HUES48 (cell line): ENCODE data around the gene SUSD6.
"Not testable (repeated sequence)": the region's sequence is repeated elsewhere in the genome, so short reads cannot be mapped to it uniquely, and the experiment has no call there.

Source experiments
- H3K27ac ChIP-seq: one replicate; pipeline ENCODE4 v1.7.0; 2013; ENCODE audit warnings: low read depth, low read length, inconsistent platforms
- H3K27me3 ChIP-seq: 2 replicates; pipeline ENCODE4 v1.6.1; 2013; ENCODE audit warnings: mild to moderate bottlenecking, low read length; ENCODE audit not compliant: control insufficient read depth, insufficient read depth
- H3K36me3 ChIP-seq: 2 replicates; pipeline ENCODE4 v1.6.1; 2013; ENCODE audit warnings: low read length; ENCODE audit not compliant: control insufficient read depth, insufficient read depth
- H3K4me1 ChIP-seq: 2 replicates; pipeline ENCODE4 v1.6.1; 2013; ENCODE audit warnings: mild to moderate bottlenecking, low read length; ENCODE audit not compliant: control insufficient read depth, insufficient read depth
- H3K4me3 ChIP-seq: 2 replicates; pipeline ENCODE4 v1.5.1; 2013; ENCODE audit warnings: mild to moderate bottlenecking, low read depth, low read length
- H3K9ac ChIP-seq: 2 replicates; pipeline ENCODE4 v1.6.1; 2013; ENCODE audit warnings: mild to moderate bottlenecking, low read depth, low read length, moderate library complexity
- H3K9me3 ChIP-seq: 2 replicates; pipeline ENCODE4 v1.6.1; 2013; ENCODE audit warnings: low read length; ENCODE audit not compliant: control insufficient read depth, insufficient read depth

SUSD6 gene

DNA sequence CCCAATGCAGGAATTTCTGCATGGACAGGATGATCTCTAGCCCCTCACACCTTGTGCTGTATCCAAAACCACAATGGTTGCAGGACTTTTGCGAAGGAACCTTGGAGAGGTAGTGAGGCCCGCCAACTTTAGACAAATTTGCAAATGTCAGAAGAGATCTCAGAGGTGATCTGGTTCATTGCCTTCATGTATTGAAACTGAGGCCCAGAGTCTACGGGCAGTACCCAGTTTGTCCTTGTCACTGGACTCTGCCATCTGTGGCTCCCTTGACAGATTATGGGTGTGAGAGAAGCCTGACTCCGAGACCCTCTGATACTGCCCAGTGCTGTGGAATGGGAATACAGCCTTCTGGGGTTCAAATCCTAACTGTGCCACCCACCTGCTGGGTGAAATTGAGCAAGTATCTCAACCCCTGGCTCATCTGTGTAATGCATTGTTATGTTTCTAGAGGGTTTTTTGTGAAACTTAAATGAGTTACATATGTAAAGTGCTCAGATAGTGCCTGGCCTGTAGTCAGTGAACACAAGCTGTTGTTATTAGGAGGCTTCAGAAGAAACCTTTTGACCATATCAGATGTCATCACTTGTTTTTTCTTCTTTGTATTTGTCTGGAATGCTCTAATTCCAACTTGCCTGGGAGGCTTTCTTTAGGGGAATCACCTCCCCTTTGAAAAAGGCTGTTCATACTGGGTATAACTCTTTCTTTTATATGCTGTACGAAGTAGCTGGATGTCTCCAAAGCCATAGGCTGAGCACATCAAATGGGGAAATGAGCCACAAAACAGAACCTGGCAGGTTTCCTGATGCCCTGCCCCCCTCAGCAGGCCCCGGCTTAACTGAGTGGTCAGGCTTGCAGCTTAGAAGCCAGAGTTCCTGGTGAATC is 84.2 kb downstream of the SUSD6 start:
- peaks cover 29% of the 10 kb centered on the region for H3K4me1 ChIP-seq
- no peaks in the 10 kb centered on the region for H3K36me3 ChIP-seq
- peak overlapping the region; percentile 51 for H3K27ac ChIP-seq
- no peak overlapping the region for H3K4me3 ChIP-seq
- no peak overlapping the region for H3K9ac ChIP-seq
- no peaks in the 10 kb centered on the region for H3K27me3 ChIP-seq
- H3K9me3 ChIP-seq, result no peaks in the 10 kb centered on the region

DNA sequence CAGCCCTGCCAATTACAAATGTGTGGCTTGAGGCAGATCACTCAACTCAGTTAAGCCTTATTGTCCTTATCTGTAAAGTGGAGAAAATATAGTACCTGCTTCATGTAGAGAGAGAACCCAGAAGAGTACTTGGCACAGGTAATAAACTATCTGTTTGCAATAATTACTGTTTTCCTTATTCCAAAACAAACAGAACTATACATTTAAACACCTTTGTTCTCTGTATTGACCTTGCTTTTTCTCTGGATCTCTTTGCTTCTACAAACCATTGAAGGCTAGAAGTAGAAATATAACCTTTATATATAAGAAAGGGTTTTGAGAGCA is 84.8 kb downstream of the SUSD6 start:
- H3K9me3 ChIP-seq, result no peaks in the 10 kb centered on the region
- H3K27ac ChIP-seq, result peak overlapping the region; percentile 51
- peaks cover 34% of the 10 kb centered on the region for H3K4me1 ChIP-seq
- H3K36me3 ChIP-seq, result no peaks in the 10 kb centered on the region
- H3K4me3 ChIP-seq, result no peak overlapping the region
- H3K27me3 ChIP-seq, result no peaks in the 10 kb centered on the region
- no peak overlapping the region; the same call in 1 of the 2 replicates for H3K9ac ChIP-seq

DNA sequence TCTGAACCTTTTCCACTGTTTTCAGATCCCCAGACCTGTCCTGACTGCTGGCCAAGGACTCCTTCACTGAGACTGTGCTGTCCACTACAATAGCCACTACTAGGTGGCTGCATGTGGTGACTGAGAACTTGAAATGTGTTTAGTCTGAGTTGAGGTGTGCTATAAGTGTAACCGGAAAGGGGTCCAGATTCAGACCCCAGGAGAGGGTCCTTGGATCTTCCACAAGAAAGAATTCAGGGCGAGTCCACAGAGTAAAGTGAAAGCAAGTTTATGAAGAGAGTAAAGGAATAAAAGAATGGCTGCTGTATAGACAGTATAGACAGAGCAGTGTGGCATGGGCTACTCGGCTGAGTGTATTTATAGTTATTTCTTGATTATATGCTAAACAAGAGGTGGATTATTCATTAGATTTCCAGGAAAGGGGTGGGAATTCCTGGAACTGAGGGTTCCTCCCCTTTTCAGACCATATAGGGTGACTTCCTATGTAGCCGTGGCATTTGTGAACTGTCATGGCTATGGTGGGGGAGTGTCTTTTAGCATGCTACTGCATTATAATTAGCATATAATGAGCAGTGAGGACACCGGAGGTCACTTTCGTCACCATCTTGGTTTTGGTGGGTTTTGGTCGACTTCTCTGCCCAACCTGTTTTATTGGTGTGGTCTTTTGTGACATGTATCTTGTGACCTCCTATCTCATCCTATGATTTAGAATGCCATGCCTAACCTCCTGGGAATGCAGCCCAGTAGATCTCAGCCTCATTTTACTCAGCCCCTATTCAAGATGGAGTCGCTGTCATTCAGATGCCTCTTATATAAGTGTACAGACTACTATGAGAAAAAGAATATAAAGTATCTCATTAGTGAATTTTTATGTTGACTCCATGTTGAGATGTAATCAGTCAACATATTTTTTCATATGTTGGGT is 85.5 kb downstream of the SUSD6 start:
- Histone ChIP-seq H3K36me3 (no peaks in the 10 kb centered on the region), H3K4me1 (peaks cover 38% of the 10 kb centered on the region), H3K9ac (no peak overlapping the region; the same call in 1 of the 2 replicates), H3K27me3 (no peaks in the 10 kb centered on the region), H3K27ac (peak overlapping the region; percentile 51), H3K4me3 (no peak overlapping the region), H3K9me3 (no peaks in the 10 kb centered on the region)

DNA sequence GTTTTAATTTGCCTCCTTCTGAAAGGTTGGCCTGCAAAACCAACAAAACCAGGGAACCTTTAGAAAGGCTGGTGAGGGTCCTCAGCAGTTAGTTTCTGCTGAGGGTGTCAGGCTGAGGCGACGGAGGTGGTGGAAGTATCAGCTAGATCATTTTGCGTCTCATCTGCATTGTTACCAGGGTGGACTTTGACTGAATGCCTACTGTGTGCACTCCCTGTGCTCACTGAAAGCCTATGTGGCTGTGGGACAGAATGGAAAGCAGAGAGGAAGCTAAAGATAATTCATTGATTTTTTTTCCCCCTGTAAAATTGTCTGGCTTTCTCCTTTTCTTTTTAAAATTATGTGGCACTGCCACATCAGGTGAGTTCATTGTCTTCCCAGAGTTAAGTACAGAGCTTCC is 87.2 kb downstream of the SUSD6 start:
- Histone ChIP-seq H3K36me3 (no peaks in the 10 kb centered on the region), H3K27ac (peak overlapping the region; percentile 54), H3K4me3 (no peak overlapping the region), H3K27me3 (no peaks in the 10 kb centered on the region), H3K9ac (no peak overlapping the region), H3K4me1 (peaks cover 38% of the 10 kb centered on the region), H3K9me3 (no peaks in the 10 kb centered on the region)

DNA sequence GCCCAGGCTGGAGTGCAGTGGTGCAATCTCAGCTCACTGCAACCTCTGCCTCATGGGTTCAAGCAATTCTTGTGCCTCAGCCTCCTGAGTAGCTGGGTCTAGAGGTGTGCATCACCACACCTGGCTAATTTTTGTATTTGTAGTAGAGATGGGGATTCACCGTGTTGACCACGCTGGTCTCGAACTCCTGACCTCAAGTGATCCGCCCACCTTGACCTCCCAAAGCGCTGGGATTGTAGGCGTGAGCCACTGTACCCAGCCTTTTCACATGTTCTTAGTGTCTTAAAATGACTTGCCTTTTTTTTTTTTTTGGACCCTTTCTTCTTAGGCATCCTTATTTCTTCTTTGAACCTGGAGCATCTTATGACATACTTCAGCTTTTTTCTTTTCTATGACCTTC is 87.8 kb downstream of the SUSD6 start:
- H3K36me3 ChIP-seq, H3K9ac ChIP-seq, H3K4me3 ChIP-seq, H3K9me3 ChIP-seq, H3K27me3 ChIP-seq, H3K27ac ChIP-seq: not testable (repeated sequence)
- peaks cover 38% of the 10 kb centered on the region for H3K4me1 ChIP-seq

DNA sequence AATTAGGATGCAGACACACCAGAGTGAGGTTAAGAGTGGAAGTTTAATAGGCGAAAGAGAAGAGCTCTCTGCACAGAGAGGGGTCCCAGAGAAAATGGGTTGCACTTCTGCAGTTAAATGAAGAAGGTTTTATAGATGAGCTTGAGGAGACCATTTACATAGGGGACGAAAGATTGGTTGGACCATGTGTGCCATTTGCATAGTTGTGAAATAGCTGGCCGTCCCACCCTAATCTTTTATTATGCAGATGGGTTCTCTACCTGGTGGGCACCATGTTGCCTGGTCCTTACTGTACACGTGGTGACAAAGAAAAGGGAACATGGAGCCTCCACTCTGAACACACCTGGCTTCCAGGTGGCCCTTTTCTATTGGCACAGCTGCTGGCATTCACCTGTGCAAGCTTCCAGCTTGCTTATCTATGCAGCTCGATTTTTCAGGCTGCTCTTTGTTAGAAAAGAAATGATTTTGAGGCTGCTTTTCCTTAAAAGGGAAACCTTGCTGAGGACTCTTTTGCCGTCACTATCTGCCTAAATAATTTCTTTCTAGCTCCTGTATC is 88.4 kb downstream of the SUSD6 start:
- Histone ChIP-seq H3K27me3 (no peaks in the 10 kb centered on the region), H3K4me3 (no peak overlapping the region), H3K9me3 (no peaks in the 10 kb centered on the region), H3K36me3 (no peaks in the 10 kb centered on the region), H3K27ac (no peak overlapping the region), H3K4me1 (peaks cover 34% of the 10 kb centered on the region), H3K9ac (no peak overlapping the region)

DNA sequence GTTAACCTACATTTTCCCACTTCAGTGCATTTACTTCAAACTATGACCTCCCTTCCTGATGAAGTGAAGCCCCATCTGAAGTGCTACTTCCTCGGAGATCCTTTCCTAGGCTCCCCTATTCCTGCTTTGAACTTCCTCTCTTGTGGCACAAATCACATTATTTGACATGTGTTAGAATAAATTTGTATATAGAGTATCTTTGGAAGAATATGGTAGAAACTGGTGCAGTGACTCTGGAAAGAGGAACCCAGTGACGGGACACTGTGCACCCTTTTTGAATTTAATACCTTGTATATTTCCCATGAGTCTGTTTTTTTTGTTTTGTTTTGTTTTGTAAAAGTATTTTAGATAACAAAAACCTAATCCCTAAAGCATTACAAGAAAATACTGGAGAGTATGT is 89.2 kb downstream of the SUSD6 start:
- no peaks in the 10 kb centered on the region for H3K27me3 ChIP-seq
- no peak overlapping the region for H3K4me3 ChIP-seq
- H3K27ac ChIP-seq, result no peak overlapping the region
- no peaks in the 10 kb centered on the region for H3K36me3 ChIP-seq
- no peak overlapping the region for H3K9ac ChIP-seq
- H3K9me3 ChIP-seq, result no peaks in the 10 kb centered on the region
- peaks cover 30% of the 10 kb centered on the region for H3K4me1 ChIP-seq

DNA sequence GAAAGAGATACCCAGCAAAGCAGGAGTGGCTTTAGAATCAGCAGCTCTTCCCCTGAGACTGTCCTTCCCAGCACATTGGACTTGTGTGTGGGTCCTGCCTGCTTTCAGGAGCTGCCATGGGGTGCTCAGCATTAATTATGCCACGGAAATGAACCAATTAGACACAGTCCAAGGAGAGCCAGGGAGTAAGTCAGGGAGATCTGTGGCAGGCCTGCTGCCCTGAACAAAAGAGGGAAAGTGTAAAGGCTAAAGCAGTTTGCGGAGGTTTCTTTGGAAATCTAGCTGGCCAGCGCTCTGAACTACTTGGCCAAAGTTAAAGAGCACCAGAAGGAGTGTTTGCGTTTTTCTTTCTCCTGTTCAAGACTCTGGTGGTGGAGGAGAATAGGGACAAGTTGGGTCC is 89.9 kb downstream of the SUSD6 start:
- H3K9ac ChIP-seq, result no peak overlapping the region
- H3K4me1 ChIP-seq, result peaks cover 23% of the 10 kb centered on the region

DNA sequence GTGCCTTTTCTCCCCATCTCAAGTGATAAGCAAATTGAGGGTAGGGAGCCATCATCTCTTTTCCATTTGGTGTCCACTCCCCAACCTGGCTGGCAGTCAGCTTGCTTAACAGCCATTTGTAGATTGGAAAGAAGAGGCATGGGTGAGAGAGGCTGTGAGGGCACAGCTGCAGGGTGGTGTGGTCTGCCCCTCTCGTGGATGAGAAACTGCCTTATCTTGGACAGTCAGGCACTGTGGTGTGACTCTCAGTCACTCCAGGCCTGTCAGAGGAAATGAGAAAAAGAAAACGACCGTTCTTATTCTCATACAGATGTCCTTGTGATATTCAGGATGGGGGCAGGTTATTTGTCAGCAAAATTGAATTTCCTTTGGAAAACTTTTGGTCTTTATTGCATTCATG is 90.5 kb downstream of the SUSD6 start:
- H3K4me1 ChIP-seq, result peaks cover 18% of the 10 kb centered on the region
- no peak overlapping the region for H3K4me3 ChIP-seq
- no peaks in the 10 kb centered on the region for H3K36me3 ChIP-seq
- no peak overlapping the region for H3K27ac ChIP-seq
- H3K27me3 ChIP-seq, result no peaks in the 10 kb centered on the region
- H3K9ac ChIP-seq, result no peak overlapping the region
- no peaks in the 10 kb centered on the region for H3K9me3 ChIP-seq

More for the DNA sequence above, 89.9 kb downstream of the SUSD6 start:
- Histone ChIP-seq H3K27me3 (no peaks in the 10 kb centered on the region), H3K27ac (no peak overlapping the region), H3K4me3 (no peak overlapping the region), H3K9me3 (no peaks in the 10 kb centered on the region), H3K36me3 (no peaks in the 10 kb centered on the region)

DNA sequence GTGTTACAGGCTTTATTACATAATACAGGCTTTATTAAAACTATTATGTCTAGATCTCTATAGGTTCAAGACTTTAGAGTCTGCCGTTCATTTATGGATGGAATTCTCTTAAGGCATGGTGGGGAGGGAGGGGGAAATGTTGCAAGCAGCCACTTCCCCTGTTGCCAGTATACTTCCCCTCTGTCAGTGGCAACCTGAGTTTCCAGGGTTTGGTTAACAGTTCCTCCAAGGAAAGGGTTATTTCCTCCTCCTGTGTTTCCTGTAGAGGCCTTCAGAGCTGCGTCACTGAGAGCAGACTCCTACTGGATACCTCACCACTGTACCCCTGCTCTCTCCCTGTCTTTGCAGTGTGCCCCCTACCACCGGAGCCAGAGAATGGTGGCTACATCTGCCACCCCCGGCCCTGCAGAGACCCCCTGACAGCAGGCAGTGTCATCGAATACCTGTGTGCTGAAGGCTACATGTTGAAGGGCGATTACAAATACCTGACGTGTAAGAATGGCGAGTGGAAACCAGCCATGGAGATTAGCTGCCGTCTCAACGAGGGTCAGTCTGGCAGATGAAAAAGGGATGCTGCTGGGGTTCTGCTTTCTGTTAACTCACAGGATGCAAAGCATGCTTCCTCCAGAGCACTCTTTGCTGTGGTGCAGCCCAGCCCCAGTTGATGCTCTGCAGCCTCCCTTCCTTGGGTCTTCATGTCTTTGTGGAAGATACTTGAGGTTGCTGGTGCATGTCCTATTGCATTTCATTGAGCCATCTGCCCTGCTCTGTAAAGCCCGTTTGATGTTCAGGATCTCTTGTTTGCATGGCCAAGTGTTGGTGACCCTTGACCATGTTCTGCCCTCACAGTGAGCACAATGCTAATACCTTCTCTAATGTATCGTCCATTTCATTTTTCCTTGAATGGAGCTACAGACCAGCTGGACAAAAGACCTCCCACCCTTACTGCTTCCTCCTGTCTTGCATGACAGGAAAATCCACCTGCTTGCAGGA is 91.9 kb downstream of the SUSD6 start:
- Histone ChIP-seq H3K27me3 (no peaks in the 10 kb centered on the region), H3K27ac (no peak overlapping the region), H3K4me1 (peaks cover 16% of the 10 kb centered on the region), H3K36me3 (no peaks in the 10 kb centered on the region), H3K4me3 (no peak overlapping the region), H3K9me3 (no peaks in the 10 kb centered on the region), H3K9ac (no peak overlapping the region)
